Activated T-cell treated with anti-CD3 and anti-CD28 coated beads, Interleukin-2, amount 50 U/mL, for 72 hours (primary cell): ENCODE measurements around the gene STK11. TPM values are rescaled to one million over a fixed set of nuclear protein-coding genes. Genes with fewer than 3 reads are reported as not detected.

ENCODE experiments used
- ATAC-seq, 2 donors: fragments of 150-1000 bp; cut with Tn5 transposase; replicated peaks in 1 of 2; 2 replicates each; pipeline ENCODE4 v1.10.0; 2021; ENCODE audit warnings: moderate library complexity in 2 of 2, mild to moderate bottlenecking in 1 of 2
- DNase-seq, 2 donors: peaks; one replicate each; pipeline ENCODE4 v3.0.0; 2021 to 2022; ENCODE audit warnings: mixed read lengths in 1 of 2
- H3K27ac Mint-ChIP-seq: one replicate; pipeline ENCODE4 v1.8.0; 2022; ENCODE audit warnings: mild to moderate bottlenecking, moderate library complexity, mixed read lengths
- H3K27me3 Mint-ChIP-seq: one replicate; pipeline ENCODE4 v1.8.0; 2022; ENCODE audit warnings: low read depth, mixed read lengths
- H3K36me3 Mint-ChIP-seq, 2 donors: one replicate each; pipeline ENCODE4 v1.8.0; 2022; ENCODE audit warnings: mixed read lengths in 2 of 2, mild to moderate bottlenecking in 1 of 2; ENCODE audit not compliant: insufficient read depth in 2 of 2
- H3K4me1 Mint-ChIP-seq: one replicate; pipeline ENCODE4 v1.8.0; 2022; ENCODE audit warnings: low read depth, mixed read lengths
- H3K4me3 Mint-ChIP-seq, 2 donors: one replicate each; pipeline ENCODE4 v1.8.0; 2022; ENCODE audit warnings: mild to moderate bottlenecking in 2 of 2, mixed read lengths in 2 of 2, moderate library complexity in 2 of 2
- H3K9me3 Mint-ChIP-seq, 2 donors: one replicate each; pipeline ENCODE4 v1.8.0; 2022; ENCODE audit warnings: mixed read lengths in 2 of 2
- total RNA-seq, 2 donors: library from RNA; stranded (reverse); gene quantifications; one replicate each; pipeline ENCODE4 v1.2.3, GENCODE V29; 2022

The STK11 gene
- total RNA-seq, 2 donors from 2014 or later: 81.5 to 86.3 TPM

DNA sequence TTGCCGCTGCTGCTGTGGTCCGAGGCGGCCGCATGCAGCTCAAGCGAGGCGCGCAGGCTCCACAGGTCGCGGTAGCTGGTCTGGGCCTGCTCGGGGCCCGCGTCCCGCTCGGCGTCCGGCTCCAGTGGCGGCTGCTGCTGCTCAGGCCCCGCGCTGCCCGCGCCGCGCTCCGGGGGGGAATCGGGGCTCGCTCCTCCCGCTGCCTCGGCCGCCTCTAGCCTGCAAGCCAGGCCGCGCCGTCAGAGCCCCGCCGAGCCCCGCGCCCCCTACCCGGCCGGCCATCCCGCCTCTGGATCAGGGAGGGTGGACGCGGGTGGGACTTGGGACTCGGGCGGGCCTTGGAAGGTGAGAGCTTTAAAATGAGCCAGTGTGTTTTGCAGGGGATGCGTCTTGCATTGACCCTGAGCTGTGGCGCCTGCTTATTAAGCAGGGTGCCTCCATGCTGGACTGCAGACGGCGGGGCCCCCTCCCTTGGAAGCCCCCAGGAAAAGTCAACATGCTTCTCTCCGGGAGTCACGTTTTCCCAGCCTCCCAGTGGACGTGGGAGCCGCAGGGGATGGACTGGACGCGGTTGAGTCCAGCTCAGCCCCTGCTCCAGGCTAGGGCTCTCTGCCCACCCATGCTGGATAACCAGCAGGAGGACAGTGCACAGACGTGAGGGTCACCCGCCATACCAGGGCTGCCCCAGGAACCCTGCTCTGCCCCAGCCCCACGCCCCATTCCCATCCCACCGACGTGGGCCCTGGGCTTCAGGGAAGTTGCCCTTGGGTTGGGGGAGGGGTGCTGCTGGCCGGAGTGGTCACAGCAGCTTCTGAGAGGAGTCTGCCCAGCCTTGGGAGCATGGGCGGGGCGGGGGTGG lies 24.6 kb downstream of the STK11 start:
- Mint-ChIP-seq H3K27me3 (no peaks in the 10 kb centered on the region), H3K4me1 (no peaks in the 10 kb centered on the region), H3K4me3 (no peak overlapping the region), H3K36me3 (no peaks in the 10 kb centered on the region), H3K27ac (no peak overlapping the region), H3K9me3 (no peaks in the 10 kb centered on the region)
- DNase-seq (no peak), ATAC-seq (no peak)

DNA sequence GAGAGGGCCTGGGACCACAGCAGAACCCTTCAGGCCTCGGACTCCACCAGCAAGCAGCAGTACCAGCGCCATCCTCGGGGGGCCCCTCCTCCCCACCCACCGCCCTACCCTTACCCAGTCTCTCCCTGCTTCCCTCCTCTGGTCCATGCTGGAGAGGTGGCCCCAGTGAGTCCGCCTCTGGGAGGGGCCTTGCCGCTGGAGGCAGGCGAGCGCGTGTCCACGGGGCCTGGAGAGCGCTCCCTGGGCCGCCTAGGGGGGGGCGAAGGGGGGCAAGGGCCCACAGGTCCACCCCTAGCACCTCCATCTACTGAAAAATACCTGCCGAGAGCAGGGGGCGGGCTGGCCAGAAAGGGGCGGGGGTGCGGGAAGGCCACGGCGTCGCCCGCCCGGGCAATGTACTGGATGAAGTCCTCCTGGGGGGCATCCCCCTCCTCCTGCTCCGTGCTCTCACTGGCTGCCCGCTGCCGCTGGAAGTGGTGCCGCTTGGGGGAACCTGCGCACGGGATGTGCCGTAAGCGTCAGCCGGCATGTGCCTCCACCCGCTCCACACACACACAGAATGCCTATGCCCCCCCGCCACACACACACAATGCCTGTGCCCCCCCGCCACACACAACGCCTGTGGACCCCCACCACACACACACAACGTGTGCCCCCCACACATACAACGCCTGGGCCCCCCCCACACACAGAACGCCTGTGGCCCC lies 25.4 kb downstream of the STK11 start:
- Mint-ChIP-seq H3K36me3 (no peaks in the 10 kb centered on the region), H3K27me3 (no peaks in the 10 kb centered on the region), H3K4me1 (no peaks in the 10 kb centered on the region), H3K27ac (no peak overlapping the region), H3K9me3 (no peaks in the 10 kb centered on the region), H3K4me3 (no peak overlapping the region)
- ATAC-seq (no peak), DNase-seq (no peak)

GRCh38 chr19:1231729-1232637 lies 26.4 kb downstream of the STK11 start:
- H3K4me1 Mint-ChIP-seq: no peaks in the 10 kb centered on the region
- H3K27ac Mint-ChIP-seq: no peak overlapping the region
- no peaks in the 10 kb centered on the region for H3K9me3 Mint-ChIP-seq
- ATAC-seq (peak in 1 of 2 donors; percentile 10), DNase-seq (no peak)
- no peak overlapping the region for H3K4me3 Mint-ChIP-seq
- H3K36me3 Mint-ChIP-seq: no peaks in the 10 kb centered on the region
- H3K27me3 Mint-ChIP-seq: no peaks in the 10 kb centered on the region

DNA sequence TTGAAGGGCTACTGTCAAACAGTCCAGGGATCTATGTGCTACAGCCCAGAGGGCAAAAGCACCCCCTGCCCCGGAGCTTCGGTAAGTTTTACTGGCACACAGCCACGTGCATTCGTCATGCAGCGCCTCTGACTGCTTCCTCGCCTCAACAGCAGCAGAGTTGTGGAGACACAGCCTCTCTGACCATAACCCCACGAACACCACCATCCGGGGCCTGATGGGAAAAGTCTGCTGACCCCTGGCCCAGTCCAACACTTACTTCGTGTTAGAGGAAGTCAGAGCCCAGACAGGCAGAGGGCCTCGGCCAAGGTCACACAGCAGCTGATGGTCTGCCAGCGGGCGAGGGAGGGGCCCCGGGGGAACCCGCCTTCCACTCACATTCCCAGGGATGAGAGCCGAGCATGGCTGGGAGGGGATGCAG lies 27.1 kb downstream of the STK11 start:
- no peaks in the 10 kb centered on the region for H3K9me3 Mint-ChIP-seq

GRCh38 chr19:1233115-1233667 lies 27.6 kb downstream of the STK11 start:
- DNase-seq (no peak), ATAC-seq (no peak)
- Mint-ChIP-seq H3K4me1 (peaks cover 1% of the 10 kb centered on the region), H3K27ac (no peak overlapping the region), H3K27me3 (peaks cover under 1% of the 10 kb centered on the region), H3K4me3 (no peak overlapping the region), H3K9me3 (no peaks in the 10 kb centered on the region), H3K36me3 (no peaks in the 10 kb centered on the region)

More for the DNA sequence above, 27.1 kb downstream of the STK11 start:
- Mint-ChIP-seq H3K36me3 (no peaks in the 10 kb centered on the region), H3K27me3 (no peaks in the 10 kb centered on the region), H3K4me1 (no peaks in the 10 kb centered on the region), H3K27ac (no peak overlapping the region), H3K4me3 (no peak overlapping the region)
- DNase-seq (no peak), ATAC-seq (no peak)

DNA sequence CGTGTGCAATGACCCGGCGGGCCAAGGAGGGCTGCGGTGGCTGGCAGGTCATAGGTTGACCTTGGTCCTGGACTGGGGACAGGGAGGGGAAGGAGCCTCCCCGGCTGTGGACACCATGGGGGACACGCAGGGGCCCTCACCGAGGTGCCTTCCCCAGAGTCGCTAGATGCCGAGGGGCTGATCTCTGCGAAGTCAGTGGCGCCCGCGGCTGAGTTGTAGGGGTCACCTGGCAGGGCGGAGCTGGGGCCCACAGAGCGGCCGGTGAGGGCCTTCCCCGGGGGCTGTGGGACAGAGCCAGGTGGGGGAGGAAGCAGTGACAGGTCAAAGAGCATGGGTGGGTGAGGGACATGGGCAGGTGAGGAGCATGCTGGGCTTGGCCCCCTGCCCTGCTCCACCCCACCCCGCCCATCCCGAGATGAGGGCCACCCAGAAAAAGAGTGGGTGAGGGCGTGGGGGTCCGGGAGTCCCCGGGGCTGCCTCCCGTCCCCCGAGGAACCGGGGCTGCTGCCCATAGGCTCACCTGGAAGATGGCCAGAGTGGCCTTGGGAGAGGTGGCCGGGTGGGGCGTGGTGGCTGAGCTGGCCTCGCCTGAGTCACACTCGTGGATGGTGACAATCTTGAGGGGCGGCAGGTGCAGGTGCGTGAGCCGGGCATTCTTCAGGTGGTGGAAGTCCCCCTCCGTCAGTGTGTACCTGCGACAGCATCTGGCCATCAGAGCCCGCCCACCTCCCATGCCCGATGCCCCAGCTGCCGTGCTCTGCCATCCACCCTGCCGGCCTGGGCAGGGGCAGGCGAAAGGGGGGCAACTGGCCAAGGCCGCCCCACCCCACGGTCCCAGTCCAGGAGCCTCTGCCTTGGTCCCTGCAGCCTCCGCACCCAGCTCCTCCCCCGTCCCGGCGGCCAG lies 28.7 kb downstream of the STK11 start:
- Mint-ChIP-seq H3K27ac (no peak overlapping the region), H3K4me3 (no peak overlapping the region), H3K36me3 (no peaks in the 10 kb centered on the region), H3K27me3 (peaks cover 12% of the 10 kb centered on the region), H3K9me3 (no peaks in the 10 kb centered on the region), H3K4me1 (peaks cover 12% of the 10 kb centered on the region)
- DNase-seq (no peak), ATAC-seq (no peak)

- no peak overlapping the region for H3K4me3 Mint-ChIP-seq
- H3K36me3 Mint-ChIP-seq: no peaks in the 10 kb centered on the region
- ATAC-seq: no peak
- DNase-seq: no peak
- H3K4me1 Mint-ChIP-seq: peaks cover 16% of the 10 kb centered on the region
- H3K27ac Mint-ChIP-seq: no peak overlapping the region
- H3K9me3 Mint-ChIP-seq: no peaks in the 10 kb centered on the region
- peaks cover 14% of the 10 kb centered on the region for H3K27me3 Mint-ChIP-seq
Measured at GRCh38 chr19:1234955-1235380, 29.4 kb downstream of the STK11 start.

- Mint-ChIP-seq H3K4me3 (peak overlapping the region; percentile 47 to 72), H3K9me3 (no peaks in the 10 kb centered on the region), H3K4me1 (peaks cover 20% of the 10 kb centered on the region), H3K27me3 (peaks cover 14% of the 10 kb centered on the region), H3K36me3 (no peaks in the 10 kb centered on the region), H3K27ac (no peak overlapping the region)
- ATAC-seq (no peak), DNase-seq (no peak)
Measured at GRCh38 chr19:1235625-1236538, 30.3 kb downstream of the STK11 start.

DNA sequence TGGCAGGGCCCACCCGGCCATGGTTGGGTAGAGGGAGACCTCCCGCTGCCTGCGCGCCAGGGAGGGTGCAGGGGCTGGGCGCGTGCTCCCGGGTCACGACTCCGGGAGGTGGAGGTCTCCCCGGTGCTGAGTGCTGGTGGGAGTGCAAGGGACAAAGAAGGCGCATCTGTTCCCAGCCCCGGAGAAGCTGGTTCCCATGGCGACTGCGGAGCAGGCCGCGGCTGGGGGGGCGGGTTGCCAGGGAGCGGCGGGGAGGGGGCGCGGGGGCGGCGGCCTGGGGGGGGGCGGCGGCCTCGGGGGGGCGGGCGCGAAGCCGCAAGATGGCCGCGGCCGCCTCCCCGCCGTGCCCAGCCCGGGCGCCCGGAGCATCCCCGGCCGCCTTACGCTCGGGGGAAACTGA lies 31.0 kb downstream of the STK11 start:
- Mint-ChIP-seq H3K4me3 (peak overlapping the region; percentile 47 to 72), H3K27ac (no peak overlapping the region), H3K36me3 (no peaks in the 10 kb centered on the region), H3K9me3 (no peaks in the 10 kb centered on the region), H3K27me3 (peaks cover 14% of the 10 kb centered on the region), H3K4me1 (peaks cover 27% of the 10 kb centered on the region)
- no peak for DNase-seq
- ATAC-seq: no peak

DNA sequence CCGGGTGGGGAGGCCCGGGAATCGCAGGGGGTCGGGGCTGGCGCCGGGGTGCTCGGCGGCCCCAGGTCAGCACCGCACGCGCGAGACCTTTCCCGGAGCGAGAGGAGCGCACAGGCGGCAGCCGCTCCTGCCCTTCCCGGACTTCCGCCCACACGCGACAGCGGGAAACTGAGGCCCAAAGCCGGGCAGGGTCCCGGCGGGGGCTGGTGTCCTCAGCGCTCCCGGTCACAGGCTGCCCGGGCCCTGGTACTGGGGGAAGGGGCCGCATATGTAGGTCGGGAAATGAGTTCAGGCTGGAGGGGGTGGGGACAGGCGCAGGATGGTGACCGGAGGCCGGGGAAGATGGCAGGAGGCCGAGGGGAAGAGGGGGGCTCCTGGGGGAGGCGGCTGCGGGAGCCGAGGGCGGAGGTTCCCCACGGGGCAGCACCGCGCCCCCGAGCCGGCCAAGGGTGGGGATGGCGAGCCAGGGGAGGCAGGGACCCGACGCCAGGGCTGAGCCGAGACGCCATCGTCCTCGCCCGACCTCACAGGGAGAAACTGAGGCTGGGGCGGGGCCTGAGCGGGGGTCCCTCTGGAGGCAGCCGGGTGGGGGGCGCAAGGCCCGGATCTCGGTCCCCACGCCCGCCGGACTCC lies 31.6 kb downstream of the STK11 start:
- H3K4me3 Mint-ChIP-seq: peak overlapping the region; percentile 68 to 76
- H3K4me1 Mint-ChIP-seq: peaks cover 28% of the 10 kb centered on the region
- DNase-seq (no peak), ATAC-seq (no peak)
- H3K36me3 Mint-ChIP-seq: no peaks in the 10 kb centered on the region
- no peaks in the 10 kb centered on the region for H3K9me3 Mint-ChIP-seq
- no peak overlapping the region for H3K27ac Mint-ChIP-seq
- H3K27me3 Mint-ChIP-seq: peaks cover 14% of the 10 kb centered on the region
